GM19372 (cell line): ENCODE data around the gene SKIL.
A peak's percentile ranks its signal among the peaks of the same experiment; 100 is the strongest.

Source experiments
- ATAC-seq: cut with Tn5 transposase; IDR thresholded peaks from one replicate; pipeline ENCODE4 v1.9.1; 2021; ENCODE audit warnings: mild to moderate bottlenecking, low read depth, moderate library complexity; ENCODE audit not compliant: unreplicated experiment

Gene SKIL

GRCh38 chr3:170346481-170347392 lies 10.8 kb upstream of the SKIL start:
- no peak for ATAC-seq

GRCh38 chr3:170350515-170351413 lies 6.8 kb upstream of the SKIL start:
- no peak for ATAC-seq

GRCh38 chr3:170352936-170353335 lies 4.6 kb upstream of the SKIL start:
- ATAC-seq = no peak

GRCh38 chr3:170353485-170353884 lies 4.0 kb upstream of the SKIL start:
- ATAC-seq = no peak

- no peak for ATAC-seq
Observed at GRCh38 chr3:170354760-170355159, 2.8 kb upstream of the SKIL start.

GRCh38 chr3:170355738-170356595 lies 1.5 kb upstream of the SKIL start:
- peak; percentile 4 for ATAC-seq

- ATAC-seq = peak; percentile 45
Observed at GRCh38 chr3:170356596-170357175, 829 bp upstream of the SKIL start.

GRCh38 chr3:170358042-170359010 lies 811 bp downstream of the SKIL start:
- ATAC-seq = no peak

- no peak for ATAC-seq
Observed at GRCh38 chr3:170359178-170359704, 1.7 kb downstream of the SKIL start.

GRCh38 chr3:170360466-170360865 lies 3.0 kb downstream of the SKIL start:
- ATAC-seq = no peak

GRCh38 chr3:170360916-170361315 lies 3.4 kb downstream of the SKIL start:
- ATAC-seq = no peak

GRCh38 chr3:170361711-170362110 lies 4.2 kb downstream of the SKIL start:
- ATAC-seq = no peak

GRCh38 chr3:170363471-170363994 lies 6.0 kb downstream of the SKIL start:
- ATAC-seq = no peak

GRCh38 chr3:170364965-170365364 lies 7.5 kb downstream of the SKIL start:
- ATAC-seq = no peak

GRCh38 chr3:170367797-170368196 lies 10.3 kb downstream of the SKIL start:
- ATAC-seq = no peak

GRCh38 chr3:170368921-170369320 lies 11.4 kb downstream of the SKIL start:
- no peak for ATAC-seq

- no peak for ATAC-seq
Observed at GRCh38 chr3:170372190-170372879, 14.8 kb downstream of the SKIL start.

GRCh38 chr3:170383567-170383966 lies 26.1 kb downstream of the SKIL start:
- ATAC-seq = no peak
